Measurements from ENCODE around the gene ZNF398. TPM values are rescaled to one million over a fixed set of nuclear protein-coding genes. Genes with fewer than 3 reads are reported as not detected.

ZNF398 gene
- total and polyA plus RNA-seq, 2 of the 13 experiments (the other 11 are each of a cell fraction or from before 2014, with no cell fraction given): 3.0 to 8.9 TPM

DNA sequence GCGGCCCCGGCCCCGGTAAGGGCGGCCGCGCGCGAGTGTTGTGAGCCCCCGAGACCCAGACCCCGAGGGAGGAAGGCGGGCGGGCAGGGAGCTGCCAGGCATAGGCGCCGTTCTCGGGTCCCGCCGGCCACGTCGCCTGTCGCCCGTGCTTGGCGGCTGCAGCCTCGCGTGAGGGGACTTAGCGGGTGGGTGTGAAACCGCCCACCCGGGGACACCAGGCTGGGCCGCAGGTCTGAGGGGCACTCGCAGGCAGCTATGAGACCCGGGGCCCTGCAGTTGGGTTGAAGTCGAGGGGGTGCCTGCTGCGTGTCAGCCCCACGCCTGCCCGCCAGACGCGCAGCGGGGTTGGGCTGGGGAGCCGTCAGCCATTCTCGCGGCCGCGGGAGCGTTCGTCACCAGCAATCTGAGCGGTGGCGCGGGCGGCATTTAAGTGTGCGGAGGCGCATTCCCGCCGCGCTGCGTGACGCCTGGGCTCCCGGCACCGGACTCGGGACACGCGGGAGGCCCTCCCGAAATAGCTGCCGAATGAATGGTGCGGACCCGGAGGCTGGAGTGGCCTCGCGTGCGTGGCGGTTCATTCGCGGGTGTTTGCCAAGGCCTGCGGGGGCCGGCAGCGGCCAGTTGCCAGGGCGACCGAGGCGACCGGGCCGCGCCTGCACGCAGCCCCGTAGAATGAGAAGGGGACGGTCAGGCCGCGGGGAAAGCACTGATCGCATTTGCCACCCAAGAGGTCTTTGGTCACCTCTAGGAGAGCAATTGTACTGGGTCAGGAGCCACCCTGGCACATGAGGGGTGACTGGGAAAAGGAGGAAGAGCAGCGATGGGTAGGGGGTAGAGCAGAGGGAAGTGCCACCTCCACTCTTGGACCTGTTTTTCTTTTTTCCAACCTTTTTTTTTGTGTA is 750 bp downstream of the ZNF398 start (continued):
- TF ChIP-seq BRCA1 (CRISPR knock-in tag; IDR thresholded peaks at IDR 0.05): 0 out of 2 replicates have a peak, but pooled peaks have one; percentile 10
- TF ChIP-seq SYNCRIP (IDR thresholded peaks at IDR 0.05; ENCODE audit: insufficient read depth, low read depth, low read length): no peak
- TF ChIP-seq KAT2B (IDR thresholded peaks at IDR 0.05; ENCODE audit: borderline replicate concordance, low read depth, low read length): no peak
- TF ChIP-seq, protein P1, sequence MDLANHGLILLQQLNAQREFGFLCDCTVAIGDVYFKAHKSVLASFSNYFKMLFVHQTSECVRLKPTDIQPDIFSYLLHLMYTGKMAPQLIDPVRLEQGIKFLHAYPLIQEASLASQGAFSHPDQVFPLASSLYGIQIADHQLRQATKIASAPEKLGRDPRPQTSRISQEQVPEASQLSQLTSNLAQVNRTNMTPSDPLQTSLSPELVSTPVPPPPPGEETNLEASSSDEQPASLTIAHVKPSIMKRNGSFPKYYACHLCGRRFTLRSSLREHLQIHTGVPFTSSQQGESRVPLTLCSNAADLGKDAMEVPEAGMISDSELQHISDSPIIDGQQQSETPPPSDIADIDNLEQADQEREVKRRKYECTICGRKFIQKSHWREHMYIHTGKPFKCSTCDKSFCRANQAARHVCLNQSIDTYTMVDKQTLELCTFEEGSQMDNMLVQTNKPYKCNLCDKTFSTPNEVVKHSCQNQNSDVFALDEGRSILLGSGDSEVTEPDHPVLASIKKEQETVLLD (CRISPR knock-in tag; IDR thresholded peaks at IDR 0.05; ENCODE audit: low read depth): no peak
- TF ChIP-seq RFX1 (IDR thresholded peaks at IDR 0.05): peak; percentile 82
- TF ChIP-seq, protein P2, sequence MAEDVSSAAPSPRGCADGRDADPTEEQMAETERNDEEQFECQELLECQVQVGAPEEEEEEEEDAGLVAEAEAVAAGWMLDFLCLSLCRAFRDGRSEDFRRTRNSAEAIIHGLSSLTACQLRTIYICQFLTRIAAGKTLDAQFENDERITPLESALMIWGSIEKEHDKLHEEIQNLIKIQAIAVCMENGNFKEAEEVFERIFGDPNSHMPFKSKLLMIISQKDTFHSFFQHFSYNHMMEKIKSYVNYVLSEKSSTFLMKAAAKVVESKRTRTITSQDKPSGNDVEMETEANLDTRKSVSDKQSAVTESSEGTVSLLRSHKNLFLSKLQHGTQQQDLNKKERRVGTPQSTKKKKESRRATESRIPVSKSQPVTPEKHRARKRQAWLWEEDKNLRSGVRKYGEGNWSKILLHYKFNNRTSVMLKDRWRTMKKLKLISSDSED (CRISPR knock-in tag; IDR thresholded peaks at IDR 0.05): no peak
- TF ChIP-seq SMARCE1 (IDR thresholded peaks at IDR 0.05; ENCODE audit: borderline replicate concordance): no peak
- no peak for TF ChIP-seq FOXP1 (IDR thresholded peaks at IDR 0.05)
- TF ChIP-seq FOXP1 (CRISPR knock-in tag; IDR thresholded peaks at IDR 0.05): no peak
- 0 out of 2 replicates have a peak, but pooled peaks have one; percentile 60 for TF ChIP-seq ZNF350 (CRISPR knock-in tag; IDR thresholded peaks at IDR 0.05; ENCODE audit: borderline replicate concordance, low read depth)
- no peak for TF ChIP-seq ZNF460 (CRISPR knock-in tag; IDR thresholded peaks at IDR 0.05; ENCODE audit: borderline replicate concordance)
- no peak for TF ChIP-seq DNMT1 (CRISPR knock-in tag; IDR thresholded peaks at IDR 0.05)
- no peak for TF ChIP-seq SKI (IDR thresholded peaks at IDR 0.05; ENCODE audit: partially characterized antibody)
- TF ChIP-seq TBX2 (CRISPR knock-in tag; IDR thresholded peaks at IDR 0.05; ENCODE audit: borderline replicate concordance): peak; percentile 42; the same call in 1 of the 2 replicates
- 0 out of 2 replicates have a peak, but pooled peaks have one; percentile 20 for TF ChIP-seq CREB1 (IDR thresholded peaks at IDR 0.05)
- TF ChIP-seq CREB1 (CRISPR knock-in tag; IDR thresholded peaks at IDR 0.05): no peak
- peak; percentile 72; the same call in 1 of the 2 replicates for TF ChIP-seq ZFY (CRISPR knock-in tag; IDR thresholded peaks at IDR 0.05)
- TF ChIP-seq, protein P3, sequence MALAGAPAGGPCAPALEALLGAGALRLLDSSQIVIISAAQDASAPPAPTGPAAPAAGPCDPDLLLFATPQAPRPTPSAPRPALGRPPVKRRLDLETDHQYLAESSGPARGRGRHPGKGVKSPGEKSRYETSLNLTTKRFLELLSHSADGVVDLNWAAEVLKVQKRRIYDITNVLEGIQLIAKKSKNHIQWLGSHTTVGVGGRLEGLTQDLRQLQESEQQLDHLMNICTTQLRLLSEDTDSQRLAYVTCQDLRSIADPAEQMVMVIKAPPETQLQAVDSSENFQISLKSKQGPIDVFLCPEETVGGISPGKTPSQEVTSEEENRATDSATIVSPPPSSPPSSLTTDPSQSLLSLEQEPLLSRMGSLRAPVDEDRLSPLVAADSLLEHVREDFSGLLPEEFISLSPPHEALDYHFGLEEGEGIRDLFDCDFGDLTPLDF (CRISPR knock-in tag; IDR thresholded peaks at IDR 0.05): no peak; the same call in 1 of the 2 replicates
- no peak; the same call in 1 of the 2 replicates for TF ChIP-seq GLI4 (CRISPR knock-in tag; IDR thresholded peaks at IDR 0.05; ENCODE audit: borderline replicate concordance)
- TF ChIP-seq ZNF790 (CRISPR knock-in tag; IDR thresholded peaks at IDR 0.05; ENCODE audit: borderline replicate concordance): peak; percentile 90; the same call in 1 of the 2 replicates
- TF ChIP-seq, protein P4, sequence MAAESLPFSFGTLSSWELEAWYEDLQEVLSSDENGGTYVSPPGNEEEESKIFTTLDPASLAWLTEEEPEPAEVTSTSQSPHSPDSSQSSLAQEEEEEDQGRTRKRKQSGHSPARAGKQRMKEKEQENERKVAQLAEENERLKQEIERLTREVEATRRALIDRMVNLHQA (CRISPR knock-in tag; IDR thresholded peaks at IDR 0.05): no peak
- TF ChIP-seq, protein P5, sequence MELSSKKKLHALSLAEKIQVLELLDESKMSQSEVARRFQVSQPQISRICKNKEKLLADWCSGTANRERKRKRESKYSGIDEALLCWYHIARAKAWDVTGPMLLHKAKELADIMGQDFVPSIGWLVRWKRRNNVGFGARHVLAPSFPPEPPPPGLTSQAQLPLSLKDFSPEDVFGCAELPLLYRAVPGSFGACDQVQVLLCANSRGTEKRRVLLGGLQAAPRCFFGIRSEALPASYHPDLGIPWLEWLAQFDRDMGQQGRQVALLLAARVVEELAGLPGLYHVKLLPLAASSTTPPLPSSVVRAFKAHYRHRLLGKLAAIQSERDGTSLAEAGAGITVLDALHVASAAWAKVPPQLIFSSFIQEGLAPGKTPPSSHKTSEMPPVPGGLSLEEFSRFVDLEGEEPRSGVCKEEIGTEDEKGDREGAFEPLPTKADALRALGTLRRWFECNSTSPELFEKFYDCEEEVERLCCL (CRISPR knock-in tag; IDR thresholded peaks at IDR 0.05; ENCODE audit: borderline replicate concordance): 0 out of 2 replicates have a peak, but pooled peaks have one; percentile 37
